ENCODE measurements around the gene CAB39L. TPM values are rescaled to one million over a fixed set of nuclear protein-coding genes. Genes with fewer than 3 reads are reported as not detected.
A peak's percentile ranks its signal among the peaks of the same experiment; 100 is the strongest.

Gene CAB39L
- total and polyA plus RNA-seq, 5 donors = 15.4 to 31.7 (median 27.1) TPM

DNA sequence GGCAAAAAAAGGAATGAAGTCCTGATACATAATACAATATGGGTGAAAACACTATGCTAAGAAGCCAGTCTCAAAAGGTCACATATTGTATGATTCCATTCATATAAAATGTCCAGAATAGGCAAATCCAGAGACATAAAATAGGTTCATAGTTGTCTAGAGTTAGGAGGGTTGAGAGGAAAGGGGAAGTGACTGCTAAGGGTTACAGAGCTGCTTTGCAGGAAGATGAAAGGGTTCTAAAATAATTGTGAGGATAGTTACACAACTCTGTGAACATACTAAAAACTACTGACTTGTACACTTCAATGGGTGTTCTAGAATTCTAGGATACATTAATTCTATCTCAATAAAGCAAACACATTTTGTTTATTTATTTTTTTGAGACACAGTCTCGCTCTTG is 25.7 kb downstream of the CAB39L start:
- intact Hi-C loops (cut with DNase I) = no loop called here

GRCh38 chr13:49417161-49417560 is 26.7 kb downstream of the CAB39L start:
- ATAC-seq = no peak
- intact Hi-C loops (cut with DNase I) = no loop called here
- H3K27me3 ChIP-seq (ENCODE audit: control insufficient read depth, insufficient read depth) = no peaks in the 10 kb centered on the region
- no peaks in the 10 kb centered on the region for H3K4me1 ChIP-seq (ENCODE audit: control insufficient read depth, insufficient read depth, low read length)
- H3K9me3 ChIP-seq (ENCODE audit: control insufficient read depth, low read length) = no peaks in the 10 kb centered on the region
- DNase-seq = no peak
- no peak overlapping the region for H3K4me3 ChIP-seq (ENCODE audit: low read length)
- 85% methylated on average over 3 of the region's 3 CpGs for WGBS
- no peak overlapping the region for H3K27ac ChIP-seq (ENCODE audit: low read length)

More for the DNA sequence above, 25.7 kb downstream of the CAB39L start:
- ATAC-seq (no peak), DNase-seq (no peak)
- Histone ChIP-seq H3K27me3 (ENCODE audit: control insufficient read depth, insufficient read depth) (no peaks in the 10 kb centered on the region), H3K9me3 (ENCODE audit: control insufficient read depth, low read length) (no peaks in the 10 kb centered on the region), H3K4me3 (ENCODE audit: low read length) (no peak overlapping the region), H3K27ac (ENCODE audit: low read length) (no peak overlapping the region), H3K4me1 (ENCODE audit: control insufficient read depth, insufficient read depth, low read length) (no peaks in the 10 kb centered on the region)
- 90% methylated on average over 1 of the region's 1 CpG for WGBS

DNA sequence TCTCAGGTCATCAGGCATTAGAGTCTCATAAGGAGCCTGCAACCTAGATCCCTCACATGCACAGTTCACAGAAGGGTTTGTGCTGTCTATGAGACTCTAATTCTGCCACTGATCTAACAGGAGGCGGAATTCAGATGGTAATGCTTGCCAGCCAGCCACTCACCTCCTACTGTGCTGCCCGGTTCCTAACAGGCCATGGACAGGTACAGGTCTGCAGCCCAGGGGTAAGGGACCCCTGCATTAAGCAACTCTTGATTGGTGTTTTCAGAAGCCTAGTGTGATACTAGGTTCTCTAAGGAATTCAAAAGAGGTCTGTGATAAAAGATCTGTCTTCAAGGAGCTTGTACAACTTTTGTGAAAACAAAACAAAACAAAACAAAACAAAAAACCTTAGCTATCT is 31.1 kb downstream of the CAB39L start:
- intact Hi-C loops (cut with DNase I) = no loop called here
- no peak overlapping the region for H3K27ac ChIP-seq (ENCODE audit: low read length)

GRCh38 chr13:49411353-49411752 is 32.5 kb downstream of the CAB39L start:
- Histone ChIP-seq H3K27me3 (ENCODE audit: control insufficient read depth, insufficient read depth) (no peaks in the 10 kb centered on the region), H3K27ac (ENCODE audit: low read length) (no peak overlapping the region), H3K4me1 (ENCODE audit: control insufficient read depth, insufficient read depth, low read length) (no peaks in the 10 kb centered on the region), H3K9me3 (ENCODE audit: control insufficient read depth, low read length) (no peaks in the 10 kb centered on the region), H3K4me3 (ENCODE audit: low read length) (no peak overlapping the region)
- intact Hi-C loops (cut with DNase I) = no loop called here
- WGBS = 95% methylated on average over 5 of the region's 5 CpGs
- DNase-seq (no peak), ATAC-seq (no peak)

More for the DNA sequence above, 31.1 kb downstream of the CAB39L start:
- WGBS = 65% methylated on average over 2 of the region's 2 CpGs
- Histone ChIP-seq H3K4me3 (ENCODE audit: low read length) (no peak overlapping the region), H3K4me1 (ENCODE audit: control insufficient read depth, insufficient read depth, low read length) (no peaks in the 10 kb centered on the region), H3K27me3 (ENCODE audit: control insufficient read depth, insufficient read depth) (no peaks in the 10 kb centered on the region), H3K9me3 (ENCODE audit: control insufficient read depth, low read length) (no peaks in the 10 kb centered on the region)
- DNase-seq (no peak), ATAC-seq (no peak)

GRCh38 chr13:49410477-49410876 is 33.4 kb downstream of the CAB39L start:
- DNase-seq (no peak), ATAC-seq (no peak)
- Histone ChIP-seq H3K4me1 (ENCODE audit: control insufficient read depth, insufficient read depth, low read length) (no peaks in the 10 kb centered on the region), H3K27ac (ENCODE audit: low read length) (no peak overlapping the region), H3K4me3 (ENCODE audit: low read length) (no peak overlapping the region), H3K27me3 (ENCODE audit: control insufficient read depth, insufficient read depth) (no peaks in the 10 kb centered on the region), H3K9me3 (ENCODE audit: control insufficient read depth, low read length) (no peaks in the 10 kb centered on the region)
- intact Hi-C loops (cut with DNase I) = no loop called here

DNA sequence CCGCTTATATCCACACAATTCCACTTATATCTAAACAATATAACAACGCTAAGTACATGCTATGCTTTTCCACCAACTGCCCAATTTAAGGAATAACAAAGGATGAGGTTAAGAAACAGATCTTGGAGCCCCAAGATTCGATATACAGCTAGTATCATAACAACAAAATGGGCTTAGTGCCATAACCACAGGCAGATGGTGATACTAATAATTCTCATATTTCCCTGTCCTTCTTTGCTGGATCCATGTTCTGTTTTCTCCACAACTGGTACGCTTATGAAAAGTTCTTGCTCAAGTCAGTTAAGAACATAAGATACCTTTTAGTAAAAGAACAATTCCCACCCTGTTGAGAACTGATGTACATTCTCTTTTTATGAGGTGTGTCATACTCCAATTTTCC is 33.9 kb downstream of the CAB39L start:
- intact Hi-C loops (cut with DNase I) = no loop called here
- DNase-seq = no peak
- no peaks in the 10 kb centered on the region for H3K27me3 ChIP-seq (ENCODE audit: control insufficient read depth, insufficient read depth)
- H3K4me3 ChIP-seq (ENCODE audit: low read length) = no peak overlapping the region
- H3K4me1 ChIP-seq (ENCODE audit: control insufficient read depth, insufficient read depth, low read length) = no peaks in the 10 kb centered on the region
- 74% methylated on average over 4 of the region's 4 CpGs for WGBS
- H3K27ac ChIP-seq (ENCODE audit: low read length) = no peak overlapping the region
- H3K9me3 ChIP-seq (ENCODE audit: control insufficient read depth, low read length) = no peaks in the 10 kb centered on the region
- no peak for ATAC-seq

DNA sequence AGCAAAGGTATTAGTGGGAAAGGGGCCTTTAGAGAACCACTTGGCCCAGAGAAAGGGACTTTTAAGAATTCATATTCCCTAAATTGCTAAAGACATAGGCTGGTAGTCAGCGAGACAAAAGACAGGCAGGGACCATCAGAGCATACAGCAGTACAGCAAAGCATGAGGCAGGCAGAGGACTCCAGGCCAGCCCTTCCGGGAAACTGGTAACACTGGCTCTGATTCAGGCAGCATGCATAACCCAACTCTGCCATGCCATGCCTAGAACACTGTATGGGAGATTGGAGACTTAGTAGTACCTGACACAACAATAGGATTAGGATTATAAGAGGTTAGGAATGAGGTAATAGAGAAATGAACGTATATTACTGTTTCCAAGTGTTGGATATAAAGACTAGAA is 34.9 kb downstream of the CAB39L start:
- DNase-seq = no peak
- no peaks in the 10 kb centered on the region for H3K27me3 ChIP-seq (ENCODE audit: control insufficient read depth, insufficient read depth)
- 77% methylated on average over 3 of the region's 3 CpGs for WGBS

DNA sequence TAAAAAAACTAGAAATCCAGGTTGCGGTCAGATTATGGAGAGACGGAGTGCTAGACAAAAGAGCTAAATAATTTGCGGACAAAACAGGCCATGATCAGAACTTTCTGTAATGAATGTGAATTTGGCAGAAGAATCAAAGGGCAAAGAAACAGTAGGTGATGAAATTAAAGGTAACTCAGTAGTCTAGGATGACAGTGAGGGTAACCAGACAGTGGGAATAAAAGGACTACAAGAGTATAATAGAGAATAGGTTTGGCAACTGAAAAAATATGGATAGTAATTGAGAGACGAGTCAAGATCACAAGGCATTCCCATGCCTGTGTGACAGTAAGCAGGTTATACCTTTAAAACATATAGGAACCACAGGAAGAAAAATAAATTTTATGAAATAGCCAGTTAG is 35.9 kb downstream of the CAB39L start:
- ATAC-seq (no peak), DNase-seq (no peak)
- Histone ChIP-seq H3K27me3 (ENCODE audit: control insufficient read depth, insufficient read depth) (no peaks in the 10 kb centered on the region), H3K9me3 (ENCODE audit: control insufficient read depth, low read length) (peaks cover 1% of the 10 kb centered on the region), H3K4me1 (ENCODE audit: control insufficient read depth, insufficient read depth, low read length) (no peaks in the 10 kb centered on the region), H3K27ac (ENCODE audit: low read length) (no peak overlapping the region), H3K4me3 (ENCODE audit: low read length) (no peak overlapping the region)
- WGBS = 98% methylated on average over 4 of the region's 4 CpGs
- intact Hi-C loops (cut with DNase I) = no loop called here

More for the DNA sequence above, 34.9 kb downstream of the CAB39L start:
- intact Hi-C loops (cut with DNase I) = no loop called here
- no peak overlapping the region for H3K27ac ChIP-seq (ENCODE audit: low read length)
- ATAC-seq = peak in 1 of 2 donors; percentile 43
- no peak overlapping the region for H3K4me3 ChIP-seq (ENCODE audit: low read length)
- H3K9me3 ChIP-seq (ENCODE audit: control insufficient read depth, low read length) = peaks cover under 1% of the 10 kb centered on the region
- no peaks in the 10 kb centered on the region for H3K4me1 ChIP-seq (ENCODE audit: control insufficient read depth, insufficient read depth, low read length)

DNA sequence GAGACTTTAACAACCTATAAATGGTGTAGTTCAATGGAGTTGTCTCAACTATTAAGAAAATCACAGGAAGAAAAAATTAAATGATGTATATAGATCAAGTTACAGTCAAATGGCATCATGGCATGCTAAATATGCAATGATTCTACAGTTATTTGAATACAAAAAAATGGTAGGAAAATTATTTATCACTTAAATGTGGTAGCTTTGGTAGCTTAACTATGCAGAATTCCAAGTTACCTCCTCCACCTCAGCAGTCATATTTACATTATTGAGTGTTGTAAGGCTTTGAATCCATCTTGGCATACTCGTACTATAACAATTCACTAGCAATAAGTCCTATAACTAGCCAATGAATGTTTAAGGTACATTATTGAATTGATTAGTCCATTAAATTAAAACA is 36.8 kb downstream of the CAB39L start:
- Histone ChIP-seq H3K4me1 (ENCODE audit: control insufficient read depth, insufficient read depth, low read length) (no peaks in the 10 kb centered on the region), H3K4me3 (ENCODE audit: low read length) (no peak overlapping the region), H3K27ac (ENCODE audit: low read length) (no peak overlapping the region), H3K9me3 (ENCODE audit: control insufficient read depth, low read length) (peaks cover 1% of the 10 kb centered on the region), H3K27me3 (ENCODE audit: control insufficient read depth, insufficient read depth) (no peaks in the 10 kb centered on the region)
- ATAC-seq = no peak
- WGBS = 99% methylated on average over 1 of the region's 1 CpG
- no peak for DNase-seq
- intact Hi-C loops (cut with DNase I) = no loop called here

DNA sequence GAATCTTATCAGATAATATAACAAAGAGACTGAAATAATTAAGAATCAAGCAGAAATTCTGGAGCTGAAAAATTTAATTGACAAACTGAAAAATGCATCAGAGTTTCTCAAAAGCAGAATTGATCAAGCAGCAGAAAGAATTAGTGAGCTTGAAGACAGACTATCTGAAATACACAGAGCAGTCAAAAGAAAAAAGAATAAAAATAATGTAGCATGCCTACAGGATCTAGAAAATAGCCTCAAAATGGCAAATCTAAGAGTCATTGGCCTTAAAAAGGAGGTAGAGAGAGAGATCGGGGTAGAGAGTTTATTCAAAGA is 39.2 kb downstream of the CAB39L start:
- ATAC-seq (no peak), DNase-seq (no peak)
- 70% methylated on average over 1 of the region's 1 CpG for WGBS
- Histone ChIP-seq H3K9me3 (ENCODE audit: control insufficient read depth, low read length) (peaks cover 1% of the 10 kb centered on the region), H3K27ac (ENCODE audit: low read length) (no peak overlapping the region), H3K27me3 (ENCODE audit: control insufficient read depth, insufficient read depth) (no peaks in the 10 kb centered on the region), H3K4me3 (ENCODE audit: low read length) (no peak overlapping the region), H3K4me1 (ENCODE audit: control insufficient read depth, insufficient read depth, low read length) (no peaks in the 10 kb centered on the region)
- intact Hi-C loops (cut with DNase I) = no loop called here

GRCh38 chr13:49403996-49404702 is 39.7 kb downstream of the CAB39L start:
- Histone ChIP-seq H3K9me3 (ENCODE audit: control insufficient read depth, low read length) (peaks cover 1% of the 10 kb centered on the region), H3K27ac (ENCODE audit: low read length) (no peak overlapping the region), H3K4me3 (ENCODE audit: low read length) (no peak overlapping the region), H3K4me1 (ENCODE audit: control insufficient read depth, insufficient read depth, low read length) (no peaks in the 10 kb centered on the region), H3K27me3 (ENCODE audit: control insufficient read depth, insufficient read depth) (no peaks in the 10 kb centered on the region)
- no peak for ATAC-seq
- intact Hi-C loops (cut with DNase I) = no loop called here
- DNase-seq = no peak
- WGBS = 79% methylated on average over 7 of the region's 7 CpGs
